SK-N-SH treated with all-trans-retinoic acid at 6 μM for 48 hours (cell line): Measurements from ENCODE around the gene NECTIN3.

Experiments
- ATAC-seq: fragments of 200-7000 bp; cut with Tn5 transposase; 3 replicates; pipeline ENCODE4 v1.9.1; 2020; ENCODE audit warnings: mild to moderate bottlenecking, moderate library complexity
- ARNTL ChIP-seq: fragments of 450-650 bp; formaldehyde crosslinking; IDR thresholded peaks from 2 replicates; pipeline ENCODE4 v1.5.0; 2020; ENCODE audit warnings: low read depth, mild to moderate bottlenecking, moderate library complexity, borderline replicate concordance
- CREB5 ChIP-seq: fragments of 250-450 bp; sonication (Bioruptor Pico); IDR thresholded peaks from 2 replicates; pipeline ENCODE4 v1.5.1; 2020; ENCODE audit warnings: low read depth, mild to moderate bottlenecking, moderate library complexity
- CSDC2 ChIP-seq: fragments of 250-450 bp; sonication (Bioruptor Pico); IDR thresholded peaks from 2 replicates; pipeline ENCODE4 v1.5.0; 2020; ENCODE audit warnings: mild to moderate bottlenecking, moderate library complexity
- ESRRG ChIP-seq: fragments of 250-450 bp; sonication (Bioruptor Pico); IDR thresholded peaks from 2 replicates; pipeline ENCODE4 v1.6.1; 2021; ENCODE audit warnings: mild to moderate bottlenecking
- GLIS3 ChIP-seq: fragments of 250-450 bp; sonication (Bioruptor Pico); IDR thresholded peaks from 2 replicates; pipeline ENCODE4 v1.5.0; 2020; ENCODE audit warnings: mild to moderate bottlenecking, moderate library complexity
- ISL1 ChIP-seq: fragments of 250-450 bp; sonication (Bioruptor Pico); IDR thresholded peaks from 2 replicates; pipeline ENCODE4 v2.1.2; 2022; ENCODE audit warnings: mild to moderate bottlenecking, moderate library complexity
- OSR1 ChIP-seq: fragments of 250-450 bp; sonication (Bioruptor Pico); IDR thresholded peaks from 2 replicates; pipeline ENCODE4 v1.8.0; 2022; ENCODE audit warnings: moderate library complexity, mild to moderate bottlenecking, inconsistent platforms
- PPARA ChIP-seq: fragments of 250-450 bp; sonication (Bioruptor Pico); IDR thresholded peaks from 2 replicates; pipeline ENCODE4 v1.5.0; 2020; ENCODE audit warnings: mild to moderate bottlenecking, borderline replicate concordance
- RARB ChIP-seq: fragments of 250-450 bp; sonication (Bioruptor Pico); IDR thresholded peaks from 2 replicates; pipeline ENCODE4 v1.8.0; 2021; ENCODE audit warnings: mild to moderate bottlenecking, moderate library complexity
- TCF4 ChIP-seq: fragments of 250-450 bp; sonication (Bioruptor Pico); IDR thresholded peaks from 2 replicates; pipeline ENCODE4 v1.8.0; 2021; ENCODE audit warnings: mild to moderate bottlenecking, moderate library complexity, borderline replicate concordance
- ZC3H10 ChIP-seq: fragments of 250-450 bp; sonication (Bioruptor Pico); IDR thresholded peaks from 2 replicates; pipeline ENCODE4 v1.5.1; 2021; ENCODE audit warnings: mild to moderate bottlenecking, moderate library complexity
- ZFP3 ChIP-seq: fragments of 250-450 bp; sonication (Bioruptor Pico); IDR thresholded peaks from 2 replicates; pipeline ENCODE4 v1.5.0; 2020; ENCODE audit warnings: mild to moderate bottlenecking, moderate library complexity
- ZFP30 ChIP-seq: fragments of 450-650 bp; formaldehyde crosslinking; IDR thresholded peaks from 2 replicates; pipeline ENCODE4 v1.5.0; 2022; ENCODE audit warnings: mild to moderate bottlenecking, moderate library complexity
- ZNF565 ChIP-seq: fragments of 450-650 bp; formaldehyde crosslinking; conservative IDR thresholded peaks from 2 replicates; pipeline ENCODE4 v1.5.0; 2020; ENCODE audit warnings: low read depth, mild to moderate bottlenecking, moderate library complexity
- ZNF70 ChIP-seq: fragments of 450-650 bp; formaldehyde crosslinking; IDR thresholded peaks from 2 replicates; pipeline ENCODE4 v1.5.0; 2020; ENCODE audit warnings: mild to moderate bottlenecking, moderate library complexity
- ZNF8 ChIP-seq: fragments of 450-650 bp; formaldehyde crosslinking; IDR thresholded peaks from 2 replicates; pipeline ENCODE4 v1.5.0; 2020; ENCODE audit warnings: mild to moderate bottlenecking, moderate library complexity
- TF ChIP-seq, protein P1 (sequence below): fragments of 250-450 bp; sonication (Bioruptor Pico); IDR thresholded peaks from 2 replicates; pipeline ENCODE4 v1.8.0; 2020; ENCODE audit warnings: mild to moderate bottlenecking, moderate library complexity, borderline replicate concordance
- TF ChIP-seq, protein P2 (sequence below): fragments of 250-450 bp; sonication (Bioruptor Pico); IDR thresholded peaks from 2 replicates; pipeline ENCODE4 v1.5.0; 2020; ENCODE audit warnings: mild to moderate bottlenecking, moderate library complexity

Gene NECTIN3

DNA sequence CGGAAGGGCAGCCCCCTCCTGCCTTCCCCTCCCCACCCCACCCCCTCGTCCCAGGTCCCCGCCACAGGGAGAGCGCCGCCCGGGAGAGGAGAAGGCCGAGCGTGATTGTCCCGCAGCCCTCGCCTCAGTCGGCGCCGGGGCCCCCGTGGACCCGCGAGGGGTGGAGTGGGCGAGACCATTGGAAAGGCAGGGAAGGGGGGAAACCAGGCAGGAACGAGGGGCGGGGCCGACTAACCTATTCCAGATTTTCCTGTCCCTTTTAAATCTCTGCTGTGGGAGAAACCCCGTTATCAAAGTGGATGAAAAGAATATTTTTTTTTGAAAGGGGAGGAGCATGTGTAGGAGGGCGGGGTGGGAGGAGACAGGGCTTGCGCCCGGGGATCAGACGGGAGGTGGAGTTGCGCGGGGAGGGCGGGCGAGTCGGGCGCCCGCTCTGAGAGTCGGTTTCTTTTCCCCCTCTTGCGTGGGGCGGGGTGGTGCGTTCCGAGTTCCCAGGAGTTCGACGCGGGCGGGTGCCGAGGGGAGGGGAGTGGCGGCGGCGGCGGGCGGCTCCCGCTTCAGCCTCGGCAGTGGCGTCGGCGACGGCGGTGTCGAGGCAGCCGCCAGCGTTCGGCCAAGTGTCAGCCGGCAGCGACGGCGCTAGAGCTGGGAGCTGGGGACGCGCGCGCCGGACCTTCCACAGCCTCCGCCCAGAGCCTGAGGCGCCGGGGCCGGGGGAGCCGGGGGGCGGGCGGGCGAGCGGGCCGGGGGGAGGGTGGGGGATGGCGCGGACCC, at the start of gene NECTIN3:
NECTIN3 (plus strand) TSS at position 560 of the 774 bp plus-strand sequence; CDS start at position 762, 202 bp downstream.
- TF ChIP-seq ARNTL (CRISPR knock-in tag) (no peak), ZFP3 (CRISPR knock-in tag) (no peak), CREB5 (CRISPR knock-in tag) (no peak), OSR1 (CRISPR knock-in tag) (no peak), ESRRG (CRISPR knock-in tag) (no peak), ISL1 (no peak)
- TF ChIP-seq, protein P1, sequence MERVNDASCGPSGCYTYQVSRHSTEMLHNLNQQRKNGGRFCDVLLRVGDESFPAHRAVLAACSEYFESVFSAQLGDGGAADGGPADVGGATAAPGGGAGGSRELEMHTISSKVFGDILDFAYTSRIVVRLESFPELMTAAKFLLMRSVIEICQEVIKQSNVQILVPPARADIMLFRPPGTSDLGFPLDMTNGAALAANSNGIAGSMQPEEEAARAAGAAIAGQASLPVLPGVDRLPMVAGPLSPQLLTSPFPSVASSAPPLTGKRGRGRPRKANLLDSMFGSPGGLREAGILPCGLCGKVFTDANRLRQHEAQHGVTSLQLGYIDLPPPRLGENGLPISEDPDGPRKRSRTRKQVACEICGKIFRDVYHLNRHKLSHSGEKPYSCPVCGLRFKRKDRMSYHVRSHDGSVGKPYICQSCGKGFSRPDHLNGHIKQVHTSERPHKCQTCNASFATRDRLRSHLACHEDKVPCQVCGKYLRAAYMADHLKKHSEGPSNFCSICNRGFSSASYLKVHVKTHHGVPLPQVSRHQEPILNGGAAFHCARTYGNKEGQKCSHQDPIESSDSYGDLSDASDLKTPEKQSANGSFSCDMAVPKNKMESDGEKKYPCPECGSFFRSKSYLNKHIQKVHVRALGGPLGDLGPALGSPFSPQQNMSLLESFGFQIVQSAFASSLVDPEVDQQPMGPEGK (CRISPR knock-in tag), result 0 out of 2 replicates have a peak, but pooled peaks have one; percentile 39
- TF ChIP-seq, protein P2, sequence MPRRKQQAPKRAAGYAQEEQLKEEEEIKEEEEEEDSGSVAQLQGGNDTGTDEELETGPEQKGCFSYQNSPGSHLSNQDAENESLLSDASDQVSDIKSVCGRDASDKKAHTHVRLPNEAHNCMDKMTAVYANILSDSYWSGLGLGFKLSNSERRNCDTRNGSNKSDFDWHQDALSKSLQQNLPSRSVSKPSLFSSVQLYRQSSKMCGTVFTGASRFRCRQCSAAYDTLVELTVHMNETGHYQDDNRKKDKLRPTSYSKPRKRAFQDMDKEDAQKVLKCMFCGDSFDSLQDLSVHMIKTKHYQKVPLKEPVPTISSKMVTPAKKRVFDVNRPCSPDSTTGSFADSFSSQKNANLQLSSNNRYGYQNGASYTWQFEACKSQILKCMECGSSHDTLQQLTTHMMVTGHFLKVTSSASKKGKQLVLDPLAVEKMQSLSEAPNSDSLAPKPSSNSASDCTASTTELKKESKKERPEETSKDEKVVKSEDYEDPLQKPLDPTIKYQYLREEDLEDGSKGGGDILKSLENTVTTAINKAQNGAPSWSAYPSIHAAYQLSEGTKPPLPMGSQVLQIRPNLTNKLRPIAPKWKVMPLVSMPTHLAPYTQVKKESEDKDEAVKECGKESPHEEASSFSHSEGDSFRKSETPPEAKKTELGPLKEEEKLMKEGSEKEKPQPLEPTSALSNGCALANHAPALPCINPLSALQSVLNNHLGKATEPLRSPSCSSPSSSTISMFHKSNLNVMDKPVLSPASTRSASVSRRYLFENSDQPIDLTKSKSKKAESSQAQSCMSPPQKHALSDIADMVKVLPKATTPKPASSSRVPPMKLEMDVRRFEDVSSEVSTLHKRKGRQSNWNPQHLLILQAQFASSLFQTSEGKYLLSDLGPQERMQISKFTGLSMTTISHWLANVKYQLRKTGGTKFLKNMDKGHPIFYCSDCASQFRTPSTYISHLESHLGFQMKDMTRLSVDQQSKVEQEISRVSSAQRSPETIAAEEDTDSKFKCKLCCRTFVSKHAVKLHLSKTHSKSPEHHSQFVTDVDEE, result no peak
- TF ChIP-seq, all 23 proteins: peak for 1
- ATAC-seq, result peak; percentile 84

DNA sequence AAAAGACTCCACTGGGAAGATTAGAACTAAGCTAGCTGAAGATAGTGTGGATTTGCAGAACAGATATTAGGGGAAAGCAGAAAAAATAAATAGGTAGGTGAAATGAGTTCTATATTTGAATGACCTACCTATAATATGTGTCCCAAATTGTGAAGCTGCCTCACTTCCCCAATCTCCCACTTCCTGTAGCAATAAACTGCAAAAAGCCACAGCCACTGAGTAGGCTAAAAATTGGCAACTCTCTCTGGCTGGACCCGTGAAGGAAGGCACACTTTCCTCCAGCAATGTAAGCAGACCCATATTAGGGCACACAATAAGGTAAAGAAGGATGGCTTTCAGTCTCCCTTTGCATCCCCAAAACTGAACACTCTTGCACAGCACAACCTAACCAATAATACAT, 43.7 kb upstream of the NECTIN3 start:
- TF ChIP-seq ZNF8 (CRISPR knock-in tag) (no peak), CSDC2 (CRISPR knock-in tag) (no peak), ZNF565 (CRISPR knock-in tag) (no peak), ESRRG (CRISPR knock-in tag) (no peak), ZFP3 (CRISPR knock-in tag) (no peak), ZC3H10 (CRISPR knock-in tag) (no peak), OSR1 (CRISPR knock-in tag) (no peak), ARNTL (CRISPR knock-in tag) (no peak), PPARA (CRISPR knock-in tag) (no peak), ISL1 (no peak), GLIS3 (CRISPR knock-in tag) (no peak), RARB (CRISPR knock-in tag) (no peak), ZFP30 (no peak), TCF4 (no peak)
- TF ChIP-seq, protein P2, result no peak
- TF ChIP-seq, protein P1 (CRISPR knock-in tag), result no peak
- ATAC-seq, result no peak

DNA sequence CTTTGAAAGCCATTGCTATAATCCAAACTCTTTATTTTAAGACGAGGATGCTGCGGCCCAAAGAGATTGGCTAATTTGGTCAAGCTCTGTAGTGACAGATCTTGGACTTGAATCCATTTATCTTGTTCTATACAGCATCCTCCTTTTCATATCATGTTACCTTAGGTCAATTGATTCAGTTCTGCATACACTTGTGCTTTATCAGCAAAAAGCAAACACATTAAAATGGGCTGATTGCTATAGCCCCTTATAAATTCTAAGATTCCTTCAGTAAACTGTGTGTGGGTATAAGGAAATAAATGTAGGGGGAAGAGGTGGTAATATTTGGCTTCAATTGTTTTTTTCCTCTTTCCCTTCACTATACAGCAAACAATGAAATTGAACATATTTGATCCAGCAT, 40.1 kb upstream of the NECTIN3 start:
- ATAC-seq, result no peak
- TF ChIP-seq TCF4 (no peak), PPARA (CRISPR knock-in tag) (no peak), ZNF70 (CRISPR knock-in tag) (no peak)
